NCI-H1417 treated with DMSO at 0.1 percent for 48 hours (cell line): ENCODE results near the gene CHRNE.
"Not testable (repeated sequence)": the region's sequence is repeated elsewhere in the genome, so short reads cannot be mapped to it uniquely, and the experiment has no call there.

Source experiments
- DNase-seq: peaks from one replicate; lab custom pipeline; 2025; lab: John Stamatoyannopoulos, UW

The CHRNE gene

GRCh38 chr17:4887581-4887980 lies 15.3 kb downstream of the CHRNE start:
- DNase-seq, result no peak

- no peak for DNase-seq
Measured at GRCh38 chr17:4886830-4887229, 16.1 kb downstream of the CHRNE start.

- DNase-seq, result no peak
Measured at GRCh38 chr17:4884489-4884888, 18.4 kb downstream of the CHRNE start.

GRCh38 chr17:4881761-4882555 lies 20.9 kb downstream of the CHRNE start:
- no peak for DNase-seq

GRCh38 chr17:4880857-4881256 lies 22.0 kb downstream of the CHRNE start:
- no peak for DNase-seq

GRCh38 chr17:4879601-4880000 lies 23.3 kb downstream of the CHRNE start:
- DNase-seq, result no peak

- no peak for DNase-seq
Measured at GRCh38 chr17:4877089-4877488, 25.8 kb downstream of the CHRNE start.

GRCh38 chr17:4872786-4873185 lies 30.1 kb downstream of the CHRNE start:
- DNase-seq, result no peak

GRCh38 chr17:4870855-4871254 lies 32.0 kb downstream of the CHRNE start:
- DNase-seq, result no peak

- DNase-seq, result not testable (repeated sequence)
Measured at GRCh38 chr17:4869058-4869998, 33.6 kb downstream of the CHRNE start.

- DNase-seq, result not testable (repeated sequence)
Measured at GRCh38 chr17:4867535-4867934, 35.4 kb downstream of the CHRNE start.

- DNase-seq, result no peak
Measured at GRCh38 chr17:4863321-4863720, 39.6 kb downstream of the CHRNE start.

- DNase-seq, result no peak
Measured at GRCh38 chr17:4862720-4863119, 40.2 kb downstream of the CHRNE start.

GRCh38 chr17:4861052-4861451 lies 41.8 kb downstream of the CHRNE start:
- DNase-seq, result no peak

- DNase-seq, result no peak
Measured at GRCh38 chr17:4860651-4861050, 42.2 kb downstream of the CHRNE start.

- no peak for DNase-seq
Measured at GRCh38 chr17:4859816-4860625, 42.9 kb downstream of the CHRNE start.

- DNase-seq, result no peak
Measured at GRCh38 chr17:4858882-4859260, 44.0 kb downstream of the CHRNE start.

- no peak for DNase-seq
Measured at GRCh38 chr17:4858068-4858881, 44.6 kb downstream of the CHRNE start.

- DNase-seq, result not testable (repeated sequence)
Measured at GRCh38 chr17:4857347-4857746, 45.6 kb downstream of the CHRNE start.

- no peak for DNase-seq
Measured at GRCh38 chr17:4856937-4857314, 46.0 kb downstream of the CHRNE start.

GRCh38 chr17:4856271-4856936 lies 46.5 kb downstream of the CHRNE start:
- no peak for DNase-seq
